ENCODE measurements around the gene FOXO1. TPM values are rescaled to one million over a fixed set of nuclear protein-coding genes. Genes with fewer than 3 reads are reported as not detected.
A peak's percentile ranks its signal among the peaks of the same experiment; 100 is the strongest.

The FOXO1 gene
- total RNA-seq, 2 experiments from 2014 or later, result 31.6 to 32.2 TPM

- Mint-ChIP-seq H3K4me3 (peak overlapping the region; percentile 71), H3K36me3 (ENCODE audit: low read depth) (peaks cover 17% of the 10 kb centered on the region), H3K9me3 (peaks cover 3% of the 10 kb centered on the region), H3K27me3 (no peaks in the 10 kb centered on the region), H3K4me1 (peaks cover 91% of the 10 kb centered on the region), H3K27ac (peak overlapping the region; percentile 93)
- DNase-seq, result no peak
- ChIA-PET POLR2A (interaction anchor here (0.9 to 3.1 kb wide), 10 partner anchors 8 to 263 kb away, joined by 3 to 85 read pairs (median 4); partner anchors contain the start of gene FOXO1), CTCF (interaction anchor here (0.7 to 2.1 kb wide), 3 partner anchors 11 to 117 kb away, joined by 3 to 12 read pairs (median 8); no protein-coding TSS in a partner anchor)
Observed at GRCh38 chr13:40651866-40652587, 14.4 kb downstream of the FOXO1 start.

GRCh38 chr13:40648841-40649240 is 17.6 kb downstream of the FOXO1 start:
- Mint-ChIP-seq H3K36me3 (ENCODE audit: low read depth) (peaks cover 29% of the 10 kb centered on the region), H3K27ac (no peak overlapping the region), H3K27me3 (no peaks in the 10 kb centered on the region), H3K9me3 (peaks cover 3% of the 10 kb centered on the region), H3K4me3 (no peak overlapping the region), H3K4me1 (peaks cover 97% of the 10 kb centered on the region)
- DNase-seq, result no peak
- POLR2A ChIA-PET, result interaction anchor here (1.1 to 10.0 kb wide), 3 partner anchors 15 to 155 kb away, joined by 3 to 101 read pairs (median 3); no protein-coding TSS in a partner anchor
- CTCF ChIA-PET, result no interaction called here

- H3K27ac Mint-ChIP-seq, result no peak overlapping the region
- ChIA-PET POLR2A (interaction anchor here (0.7 to 10.0 kb wide), 6 partner anchors 8 to 154 kb away, joined by 3 to 101 read pairs (median 6); no protein-coding TSS in a partner anchor), CTCF (no interaction called here)
- peaks cover 3% of the 10 kb centered on the region for H3K9me3 Mint-ChIP-seq
- H3K4me3 Mint-ChIP-seq, result no peak overlapping the region
- no peak for DNase-seq
- no peaks in the 10 kb centered on the region for H3K27me3 Mint-ChIP-seq
- H3K4me1 Mint-ChIP-seq, result peaks cover 94% of the 10 kb centered on the region
- H3K36me3 Mint-ChIP-seq (ENCODE audit: low read depth), result peaks cover 35% of the 10 kb centered on the region
Observed at GRCh38 chr13:40648040-40648439, 18.4 kb downstream of the FOXO1 start.

GRCh38 chr13:40644838-40645604 is 21.4 kb downstream of the FOXO1 start:
- Mint-ChIP-seq H3K4me3 (peak overlapping the region; percentile 37), H3K27ac (peak overlapping the region; percentile 79), H3K9me3 (no peaks in the 10 kb centered on the region), H3K4me1 (peaks cover 91% of the 10 kb centered on the region), H3K27me3 (no peaks in the 10 kb centered on the region), H3K36me3 (ENCODE audit: low read depth) (peaks cover 37% of the 10 kb centered on the region)
- ChIA-PET CTCF (interaction anchor here (0.8 to 1.3 kb wide), 3 partner anchors 9 to 21 kb away, joined by 3 to 4 read pairs (median 3); no protein-coding TSS in a partner anchor), POLR2A (interaction anchor here (1.5 to 10.0 kb wide), 4 partner anchors 8 to 36 kb away, joined by 3 to 101 read pairs (median 10); no protein-coding TSS in a partner anchor)
- no peak for DNase-seq

- H3K36me3 Mint-ChIP-seq (ENCODE audit: low read depth), result peaks cover 44% of the 10 kb centered on the region
- POLR2A ChIA-PET, result interaction anchor here (0.6 to 10.0 kb wide), 8 partner anchors 9 to 42 kb away, joined by 3 to 101 read pairs (median 4); no protein-coding TSS in a partner anchor
- DNase-seq, result peak; percentile 67
- no peaks in the 10 kb centered on the region for H3K9me3 Mint-ChIP-seq
- peak overlapping the region; percentile 38 for H3K4me3 Mint-ChIP-seq
- H3K27ac Mint-ChIP-seq, result peak overlapping the region; percentile 71
- peaks cover 81% of the 10 kb centered on the region for H3K4me1 Mint-ChIP-seq
- CTCF ChIA-PET, result interaction anchor here (2.3 kb wide), 1 partner anchor 12 kb away, joined by 8 read pairs; no protein-coding TSS in a partner anchor
- no peaks in the 10 kb centered on the region for H3K27me3 Mint-ChIP-seq
Observed at GRCh38 chr13:40640845-40641458, 25.5 kb downstream of the FOXO1 start.

DNA sequence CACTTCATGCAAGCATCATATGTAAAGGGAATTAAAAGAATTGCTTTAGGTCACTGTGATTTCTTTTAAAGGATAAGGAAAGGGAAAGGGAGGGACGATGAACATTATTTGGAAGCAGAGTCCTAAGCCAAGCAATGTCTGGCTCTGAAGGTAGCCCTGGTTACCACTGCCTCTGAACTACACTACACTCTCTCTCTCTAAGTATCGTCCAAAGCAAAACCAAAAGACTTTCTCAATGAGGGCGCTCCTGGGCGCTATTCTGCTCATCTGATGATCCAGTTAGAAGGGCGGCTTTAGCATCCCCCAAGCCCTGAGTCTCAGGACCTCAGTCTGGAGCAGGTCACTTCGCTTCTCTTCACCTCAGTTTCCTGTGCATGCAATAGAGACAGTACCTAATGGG is 26.2 kb downstream of the FOXO1 start:
- CTCF ChIA-PET, result interaction anchor here (2.3 kb wide), 1 partner anchor 13 kb away, joined by 8 read pairs; no protein-coding TSS in a partner anchor
- peaks cover 46% of the 10 kb centered on the region for H3K36me3 Mint-ChIP-seq (ENCODE audit: low read depth)

DNA sequence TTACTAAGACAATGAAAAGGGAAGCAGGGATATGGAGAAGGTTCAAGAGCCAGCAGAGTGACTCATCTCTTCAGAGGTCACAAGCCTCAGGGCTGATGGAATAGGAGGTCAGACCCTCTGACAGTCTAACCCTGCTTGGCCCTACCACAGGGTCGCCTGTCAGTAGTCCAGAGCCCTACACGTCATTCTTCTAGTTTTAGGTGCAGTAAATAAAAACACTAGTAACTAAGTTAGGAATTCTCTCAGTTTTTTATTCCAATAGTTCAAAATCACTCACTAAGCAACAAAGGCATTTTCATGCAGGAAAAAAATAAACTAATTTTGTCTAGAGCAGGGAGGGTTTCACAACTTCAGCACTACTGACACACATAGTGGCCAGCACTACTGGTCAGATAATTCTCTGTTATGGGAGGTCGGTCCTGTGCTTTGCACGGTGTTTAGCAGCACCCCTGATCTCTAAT is 27.2 kb downstream of the FOXO1 start:
- H3K27me3 Mint-ChIP-seq, result no peaks in the 10 kb centered on the region
- H3K4me3 Mint-ChIP-seq, result no peak overlapping the region
- DNase-seq, result no peak
- H3K36me3 Mint-ChIP-seq (ENCODE audit: low read depth), result peaks cover 38% of the 10 kb centered on the region
- no peak overlapping the region for H3K27ac Mint-ChIP-seq
- ChIA-PET POLR2A (interaction anchor here (10.0 kb wide), 1 partner anchor 25 kb away, joined by 101 read pairs; no protein-coding TSS in a partner anchor), CTCF (no interaction called here)
- peaks cover 78% of the 10 kb centered on the region for H3K4me1 Mint-ChIP-seq
- no peaks in the 10 kb centered on the region for H3K9me3 Mint-ChIP-seq

More for the DNA sequence above, 26.2 kb downstream of the FOXO1 start:
- Mint-ChIP-seq H3K9me3 (no peaks in the 10 kb centered on the region), H3K27ac (peak overlapping the region; percentile 71), H3K4me1 (peaks cover 81% of the 10 kb centered on the region), H3K27me3 (no peaks in the 10 kb centered on the region), H3K4me3 (peak overlapping the region; percentile 38)
- no peak for DNase-seq
- POLR2A ChIA-PET, result interaction anchor here (0.6 to 10.0 kb wide), 5 partner anchors 8 to 42 kb away, joined by 3 to 101 read pairs (median 4); no protein-coding TSS in a partner anchor

DNA sequence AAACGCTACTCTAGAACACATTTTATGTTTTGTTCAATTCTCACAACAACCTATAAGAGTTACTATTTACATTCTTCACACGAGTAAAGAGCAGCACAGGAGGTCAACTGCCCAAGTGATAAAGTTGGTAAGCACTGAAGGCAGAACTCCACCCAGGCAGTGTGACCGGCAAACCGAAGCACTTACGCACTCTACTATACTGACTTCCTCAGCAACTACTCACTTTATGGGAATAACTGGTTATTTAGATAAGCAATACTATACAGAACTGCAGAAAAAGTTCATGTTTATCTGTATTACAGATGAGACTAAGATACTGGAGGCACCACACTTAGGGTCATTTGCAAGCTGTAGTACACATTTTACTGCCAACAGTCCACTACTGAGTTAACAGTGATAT is 28.8 kb downstream of the FOXO1 start:
- Mint-ChIP-seq H3K36me3 (ENCODE audit: low read depth) (peaks cover 32% of the 10 kb centered on the region), H3K27ac (no peak overlapping the region), H3K4me1 (peaks cover 76% of the 10 kb centered on the region), H3K27me3 (no peaks in the 10 kb centered on the region), H3K4me3 (no peak overlapping the region), H3K9me3 (no peaks in the 10 kb centered on the region)
- no peak for DNase-seq
- CTCF ChIA-PET, result interaction anchor here (0.9 to 1.2 kb wide), 2 partner anchors 28 to 111 kb away, joined by 3 read pairs; no protein-coding TSS in a partner anchor
- POLR2A ChIA-PET, result interaction anchor here (0.9 to 1.5 kb wide), 2 partner anchors 26 to 206 kb away, joined by 3 to 5 read pairs; no protein-coding TSS in a partner anchor

- CTCF ChIA-PET, result interaction anchor here (1.2 kb wide), 1 partner anchor 18 kb away, joined by 3 read pairs; no protein-coding TSS in a partner anchor
- no peak overlapping the region for H3K27ac Mint-ChIP-seq
- POLR2A ChIA-PET, result interaction anchor here (0.8 kb wide), 1 partner anchor 36 kb away, joined by 3 read pairs; no protein-coding TSS in a partner anchor
Observed at GRCh38 chr13:40635315-40635995, 31.0 kb downstream of the FOXO1 start.

DNA sequence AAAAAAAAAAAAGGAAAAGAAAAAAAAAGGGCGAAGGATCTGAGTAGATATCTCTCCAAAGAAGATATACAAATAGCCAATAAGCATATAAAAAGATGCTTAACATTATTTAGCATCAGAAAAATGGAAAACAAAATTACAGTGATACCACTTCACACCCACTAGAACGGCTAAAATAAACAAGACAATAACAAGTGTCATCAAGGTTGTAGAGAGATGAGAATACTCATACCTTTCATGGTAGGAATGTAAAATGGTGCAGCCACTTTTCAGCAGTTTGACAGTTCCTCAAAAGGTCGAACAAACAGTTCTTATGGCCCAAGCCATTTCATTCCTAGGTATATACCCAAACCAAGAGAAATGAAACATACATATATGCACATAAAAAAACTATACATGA is 33.5 kb downstream of the FOXO1 start:
- Mint-ChIP-seq H3K4me1 (peaks cover 72% of the 10 kb centered on the region), H3K9me3 (no peaks in the 10 kb centered on the region), H3K4me3 (no peak overlapping the region), H3K27me3 (no peaks in the 10 kb centered on the region), H3K27ac (no peak overlapping the region), H3K36me3 (ENCODE audit: low read depth) (peaks cover 33% of the 10 kb centered on the region)
- CTCF ChIA-PET, result no interaction called here
- POLR2A ChIA-PET, result no interaction called here
- DNase-seq, result no peak

More at GRCh38 chr13:40635315-40635995, 31.0 kb downstream of the FOXO1 start:
- H3K9me3 Mint-ChIP-seq, result no peaks in the 10 kb centered on the region
- H3K4me3 Mint-ChIP-seq, result no peak overlapping the region
- no peak for DNase-seq
- H3K36me3 Mint-ChIP-seq (ENCODE audit: low read depth), result peaks cover 36% of the 10 kb centered on the region
- peaks cover 74% of the 10 kb centered on the region for H3K4me1 Mint-ChIP-seq
- H3K27me3 Mint-ChIP-seq, result no peaks in the 10 kb centered on the region

DNA sequence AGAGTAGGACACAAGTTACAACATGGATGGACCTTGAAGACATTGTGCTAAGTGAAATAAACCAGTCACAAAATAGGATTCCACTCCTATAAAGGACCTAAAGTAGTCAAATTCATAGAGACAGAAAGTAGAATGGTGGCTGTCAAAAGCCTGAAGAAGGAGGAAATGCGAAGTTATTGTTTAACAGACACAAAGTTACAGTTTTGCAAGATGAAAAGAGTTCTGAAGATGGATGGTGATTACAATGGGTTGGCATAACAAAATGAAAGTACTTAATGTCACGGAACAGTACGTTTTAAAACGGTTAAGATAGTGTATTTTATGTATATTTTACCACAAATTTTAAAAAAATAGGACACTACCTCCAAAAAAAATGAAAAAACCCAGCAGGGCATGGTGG is 34.8 kb downstream of the FOXO1 start:
- Mint-ChIP-seq H3K36me3 (ENCODE audit: low read depth) (peaks cover 32% of the 10 kb centered on the region), H3K9me3 (no peaks in the 10 kb centered on the region), H3K4me3 (peak overlapping the region; percentile 52), H3K27me3 (no peaks in the 10 kb centered on the region), H3K4me1 (peaks cover 71% of the 10 kb centered on the region), H3K27ac (peak overlapping the region; percentile 70)
- CTCF ChIA-PET, result no interaction called here
- DNase-seq, result no peak
- POLR2A ChIA-PET, result interaction anchor here (0.8 to 3.3 kb wide), 3 partner anchors 10 to 32 kb away, joined by 3 to 26 read pairs (median 8); no protein-coding TSS in a partner anchor
